Kidney (tissue), 14 donors: ENCODE results near the gene RNF7. TPM values are rescaled to one million over a fixed set of nuclear protein-coding genes. Genes with fewer than 3 reads are reported as not detected.

ENCODE experiments used
- DNase-seq, 5 donors: peaks; one replicate each; pipeline ENCODE4 v3.0.0-alpha.2; 2013 to 2020
- FAIRE-seq: peaks from 2 replicates; lab custom pipeline; 2012; peaks lifted over from hg19 to GRCh38; lab: Jason Lieb, UNC
- H3K27ac ChIP-seq, 2 donors: one replicate each; pipeline ENCODE4 v1.7.0; 2013; ENCODE audit warnings: low read depth in 2 of 2, low read length in 2 of 2, inconsistent platforms in 1 of 2
- H3K27me3 ChIP-seq: one replicate; pipeline ENCODE4 v1.7.1; 2013; ENCODE audit warnings: low read length, inconsistent platforms; ENCODE audit not compliant: control insufficient read depth, insufficient read depth
- H3K36me3 ChIP-seq, 3 donors: one replicate each; pipeline versions ENCODE4 v1.7.0 to v1.7.1; 2013; ENCODE audit warnings: low read length in 3 of 3, control low read depth in 1 of 3, inconsistent platforms in 1 of 3; ENCODE audit not compliant: insufficient read depth in 3 of 3, control insufficient read depth in 2 of 3
- H3K4me1 ChIP-seq, 3 donors: one replicate each; pipeline versions ENCODE4 v1.7.0 to v1.7.1; 2013; ENCODE audit warnings: low read length in 3 of 3, inconsistent platforms in 1 of 3, low read depth in 1 of 3; ENCODE audit not compliant: control insufficient read depth in 2 of 3, insufficient read depth in 2 of 3
- H3K4me3 ChIP-seq, 3 donors: one replicate each; pipeline versions ENCODE4 v1.7.0 to v1.8.1; 2013; ENCODE audit warnings: low read length in 3 of 3, control low read depth in 1 of 3, inconsistent platforms in 1 of 3
- H3K9ac ChIP-seq, 3 donors: one replicate each; pipeline versions ENCODE4 v1.7.0 to v1.7.1; 2013; ENCODE audit warnings: low read length in 3 of 3, control low read depth in 1 of 3, inconsistent platforms in 1 of 3
- H3K9me3 ChIP-seq, 3 donors: one replicate each; pipeline versions ENCODE4 v1.7.0 to v1.7.1; 2013; ENCODE audit warnings: low read length in 3 of 3, control low read depth in 1 of 3, inconsistent platforms in 1 of 3; ENCODE audit not compliant: control insufficient read depth in 2 of 3, insufficient read depth in 1 of 3
- CTCF ChIP-seq: IDR thresholded peaks from 3 replicates; pipeline ENCODE4 v1.5.1; 2012; ENCODE audit warnings: mild to moderate bottlenecking, moderate library complexity, borderline replicate concordance; ENCODE audit not compliant: insufficient read depth; ENCODE audit errors: extremely low read depth
- intact Hi-C: fragments of 100-400 bp; cut with DNase I; formaldehyde crosslinking; loops from one replicate; pipeline ENCODE4 v1.11.1; 2022
- polyA plus RNA-seq: library from polyadenylated mRNA; stranded (reverse); fragments of 350-450 nt; fragmentation: Illumina TruSeq; extraction: RNeasy Lipid Tissue Mini Kit (QIAGEN cat#74804); gene quantifications from one replicate; pipeline ENCODE4 v1.2.3, GENCODE V29; 2014; ENCODE audit warnings: low read depth, low replicate concordance; ENCODE audit not compliant: insufficient read depth
- total RNA-seq: library from RNA; stranded (reverse); fragmentation: NEBNext Ultra II Directional; extraction: Animal tissue kit (Norgen Biotek cat#: 25700); gene quantifications from one replicate; pipeline ENCODE4 v1.2.1, GENCODE V29; 2021
- donor health status: control.
- donor health status: control.
- donor health status: control.
- donor health status: control.
- donor health status: control.
- donor health status: DM: yes; HTN: yes; CAD: no.
- donor health status: Normal renal cell carcinoma (clear cell type).

The RNF7 gene
- total and polyA plus RNA-seq, 2 donors from 2014 or later = 83.2 to 138 TPM

GRCh38 chr3:141789281-141789680 lies 51.2 kb downstream of the RNF7 start:
- DNase-seq (no peak), FAIRE-seq (no peak)
- Histone ChIP-seq H3K36me3 (no peaks in the 10 kb centered on the region), H3K9ac (no peak overlapping the region), H3K4me1 (no peaks in the 10 kb centered on the region), H3K9me3 (no peaks in the 10 kb centered on the region), H3K27me3 (no peaks in the 10 kb centered on the region), H3K27ac (no peak overlapping the region), H3K4me3 (no peak overlapping the region)
- TF ChIP-seq CTCF = no peak
- intact Hi-C loops = no loop called here

- no peaks in the 10 kb centered on the region for H3K27me3 ChIP-seq
- H3K9me3 ChIP-seq = no peaks in the 10 kb centered on the region
- intact Hi-C loops = no loop called here
- no peaks in the 10 kb centered on the region for H3K4me1 ChIP-seq
- FAIRE-seq (no peak), DNase-seq (no peak)
- no peak overlapping the region for H3K4me3 ChIP-seq
- TF ChIP-seq CTCF = no peak
- no peak overlapping the region for H3K9ac ChIP-seq
- no peaks in the 10 kb centered on the region for H3K36me3 ChIP-seq
- no peak overlapping the region for H3K27ac ChIP-seq
These were observed 52.1 kb downstream of the RNF7 start for GRCh38 chr3:141790171-141790570.

GRCh38 chr3:141792495-141792894 lies 54.4 kb downstream of the RNF7 start:
- Histone ChIP-seq H3K4me3 (no peak overlapping the region), H3K4me1 (peaks cover 0 to 7% (median 2%) of the 10 kb centered on the region in 3 donors), H3K9me3 (no peaks in the 10 kb centered on the region), H3K27me3 (no peaks in the 10 kb centered on the region), H3K36me3 (no peaks in the 10 kb centered on the region), H3K9ac (no peak overlapping the region), H3K27ac (no peak overlapping the region)
- intact Hi-C loops = no loop called here
- DNase-seq (no peak), FAIRE-seq (no peak)
- TF ChIP-seq CTCF = no peak
